Endothelial cell of umbilical vein (primary cell): Measurements from ENCODE around the gene TLE4. TPM values are rescaled to one million over a fixed set of nuclear protein-coding genes. Genes with fewer than 3 reads are reported as not detected.

ENCODE experiments used
- BruUV-seq: library from RNA; stranded (reverse); fragments of 400-500 nt; replicated peaks from 2 replicates; lab custom pipeline; 2021; lab: Mats Ljungman, UMichigan
- CTCF ChIA-PET: fragments of 300-600, 350-600 bp; sonication (Branson Sonifier 250); formaldehyde crosslinking; loops from one replicate; lab custom pipeline; 2021; ENCODE audit warnings: antibody characterized with exemption, inconsistent platforms; lab: Charles Lee
- POLR2A ChIA-PET: fragments of 300-600, 350-600 bp; sonication (Branson Sonifier 250); formaldehyde crosslinking; loops from one replicate; lab custom pipeline; 2021; ENCODE audit warnings: antibody characterized with exemption, inconsistent platforms; lab: Charles Lee
- DNase-seq: peaks from one replicate; pipeline ENCODE4 v3.0.0-alpha.2; 2011; ENCODE audit warnings: low read depth, low spot score
- FAIRE-seq: peaks from 2 replicates; lab custom pipeline; 2011; peaks lifted over from hg19 to GRCh38; lab: Jason Lieb, UNC
- H2AFZ ChIP-seq: 2 replicates; pipeline ENCODE4 v1.6.0; 2012; ENCODE audit warnings: low read depth, low read length, control low read depth, inconsistent platforms
- H3K27ac ChIP-seq: 2 replicates; pipeline ENCODE4 v1.5.1; 2011; ENCODE audit warnings: low read depth, mild to moderate bottlenecking, control low read depth, low read length, moderate library complexity; ENCODE audit not compliant: insufficient read depth
- H3K27me3 ChIP-seq, 2 experiments: 2 replicates each; pipeline versions ENCODE4 v1.6.0 to v1.6.1; 2011; ENCODE audit warnings: low read length in 2 of 2, mixed read lengths in 1 of 2; ENCODE audit not compliant: control insufficient read depth in 2 of 2, insufficient read depth in 2 of 2
- H3K36me3 ChIP-seq, 2 experiments: 2 replicates in 1 of 2; 3 replicates in 1 of 2; pipeline ENCODE4 v1.5.1; 2011; ENCODE audit warnings: low read length in 2 of 2, mild to moderate bottlenecking in 1 of 2, moderate library complexity in 1 of 2; ENCODE audit not compliant: control insufficient read depth in 2 of 2, insufficient read depth in 2 of 2; ENCODE audit errors: extremely low read depth in 1 of 2
- H3K4me1 ChIP-seq: 3 replicates; pipeline ENCODE4 v1.5.1; 2011; ENCODE audit warnings: mild to moderate bottlenecking, low read length; ENCODE audit not compliant: control insufficient read depth, insufficient read depth; ENCODE audit errors: extremely low read depth
- H3K4me2 ChIP-seq: 2 replicates; pipeline ENCODE4 v1.6.1; 2011; ENCODE audit warnings: low read length, control low read depth, mixed read lengths; ENCODE audit not compliant: insufficient read depth
- H3K4me3 ChIP-seq, 3 experiments: fragments of 200-600 bp in 1 of 3; sonication (generic), shearing (Covaris generic) in 1 of 3; replicated peaks in 1 of 3; 2 replicates each; pipeline ENCODE4 v1.5.1; 2011 to 2016; ENCODE audit warnings: control low read depth in 3 of 3, low read length in 3 of 3, mild to moderate bottlenecking in 2 of 3, inconsistent platforms in 1 of 3, low read depth in 1 of 3, moderate library complexity in 1 of 3; ENCODE audit not compliant: insufficient read depth in 1 of 3
- H3K79me2 ChIP-seq: 2 replicates; pipeline ENCODE4 v1.6.0; 2012; ENCODE audit warnings: low read length, inconsistent platforms; ENCODE audit not compliant: control insufficient read depth, insufficient read depth
- H3K9ac ChIP-seq: replicated peaks from 2 replicates; pipeline ENCODE3; 2011; ENCODE audit warnings: low read length, control low read depth; ENCODE audit not compliant: insufficient read depth; ENCODE audit errors: extremely low read depth
- H3K9me1 ChIP-seq: replicated peaks from 3 replicates; pipeline ENCODE4 v1.6.0; 2011; ENCODE audit warnings: mild to moderate bottlenecking, low read length; ENCODE audit not compliant: control insufficient read depth, insufficient read depth; ENCODE audit errors: extremely low read depth
- H3K9me3 ChIP-seq: replicated peaks from 2 replicates; pipeline ENCODE4 v1.5.1; 2012; ENCODE audit warnings: low read length, inconsistent platforms; ENCODE audit not compliant: control insufficient read depth, insufficient read depth
- H4K20me1 ChIP-seq: replicated peaks from 2 replicates; pipeline ENCODE3; 2011; ENCODE audit warnings: mild to moderate bottlenecking, low read length; ENCODE audit not compliant: control insufficient read depth, insufficient read depth; ENCODE audit errors: extremely low read depth
- CTCF ChIP-seq, 2 donors: IDR thresholded peaks; 1 replicate in 1 of 2; 2 replicates in 1 of 2; pipeline ENCODE4 v1.5.1; 2011; ENCODE audit warnings: low read length in 2 of 2, mild to moderate bottlenecking in 2 of 2, moderate library complexity in 2 of 2, control low read depth in 1 of 2, inconsistent platforms in 1 of 2, low read depth in 1 of 2; ENCODE audit not compliant: insufficient read depth in 1 of 2; ENCODE audit errors: extremely low read depth in 1 of 2
- EZH2 ChIP-seq: IDR thresholded peaks from 2 replicates; pipeline ENCODE4 v1.6.1; 2012; ENCODE audit warnings: borderline replicate concordance, low read depth, mild to moderate bottlenecking, moderate library complexity, low read length, inconsistent platforms; ENCODE audit not compliant: severe bottlenecking
- FOS ChIP-seq: IDR thresholded peaks from 2 replicates; pipeline ENCODE4 v1.6.1; 2011; ENCODE audit warnings: mild to moderate bottlenecking, low read length, moderate library complexity, borderline replicate concordance; ENCODE audit not compliant: insufficient read depth
- GATA2 ChIP-seq: IDR thresholded peaks from 2 replicates; pipeline ENCODE4 v1.7.0; 2011; ENCODE audit warnings: low read depth, mild to moderate bottlenecking, moderate library complexity, mixed read lengths, low read length; ENCODE audit not compliant: insufficient read length, insufficient read depth
- JUN ChIP-seq: IDR thresholded peaks from 2 replicates; pipeline ENCODE4 v1.6.1; 2011; ENCODE audit warnings: borderline replicate concordance, low read depth; ENCODE audit not compliant: insufficient read length, insufficient read depth
- MAX ChIP-seq: IDR thresholded peaks from 2 replicates; pipeline ENCODE4 v1.6.1; 2011; ENCODE audit not compliant: insufficient read depth, insufficient read length
- MYC ChIP-seq: IDR thresholded peaks from one replicate; pipeline ENCODE4 v1.6.1; 2011; ENCODE audit warnings: mild to moderate bottlenecking, low read depth, low read length
- POLR2A ChIP-seq: IDR thresholded peaks from 2 replicates; pipeline ENCODE4 v1.6.1; 2012; ENCODE audit warnings: low read depth, mild to moderate bottlenecking, control low read depth, low read length
- POLR2AphosphoS5 ChIP-seq: IDR thresholded peaks from 2 replicates; pipeline ENCODE4 v1.6.1; 2012; ENCODE audit warnings: low read depth, mild to moderate bottlenecking, control low read depth, low read length, moderate library complexity; ENCODE audit not compliant: insufficient read depth
- dilution Hi-C: fragments of 300-500 bp; cut with MboI; formaldehyde crosslinking; loops from one replicate; pipeline ENCODE4 v1.15.0; 2019; ENCODE audit warnings: low sequenced_read_pairs; ENCODE audit not compliant: extremely low pct_ligation_motif_present
- intact Hi-C: fragments of 100-400 bp; cut with micrococcal nuclease; formaldehyde crosslinking; loops from one replicate; pipeline ENCODE4 v1.10.0; 2022
- polyA plus RNA-seq, 4 experiments: library from polyadenylated mRNA; depleted of rRNA in 3 of 4; stranded (reverse) in 3 of 4; unstranded in 1 of 4; fragments of >200 nt; gene quantifications; 2 replicates each; pipeline versions ENCODE4 v1.2.1 to v1.2.3, GENCODE V29; 2011 to 2012; ENCODE audit warnings: missing spikeins in 1 of 4
- total RNA-seq: library from RNA; stranded (reverse); gene quantifications from 2 replicates; pipeline ENCODE4 v1.2.3, GENCODE V29; 2021

TLE4 gene
- total and polyA plus RNA-seq, 2 donors (not counting 3 experiments of a cell fraction or from before 2014, with no cell fraction given) = 31.4 to 32.3 TPM

- CTCF ChIA-PET = no interaction called here
- BruUV-seq = no TSS peak
- H3K9me3 ChIP-seq = no peaks in the 10 kb centered on the region
- no peak overlapping the region for H3K4me2 ChIP-seq
- H2AFZ ChIP-seq = no peak overlapping the region
- no peaks in the 10 kb centered on the region for H3K36me3 ChIP-seq
- no peaks in the 10 kb centered on the region for H3K4me1 ChIP-seq
- no peak overlapping the region for H3K9ac ChIP-seq
- FAIRE-seq = no peak
- H4K20me1 ChIP-seq = no peaks in the 10 kb centered on the region
- no peaks in the 10 kb centered on the region for H3K27me3 ChIP-seq
- no peak for DNase-seq
- no peak overlapping the region for H3K4me3 ChIP-seq
- intact Hi-C loops (no loop called here), dilution Hi-C loops (no loop called here)
- TF ChIP-seq EZH2 = no peak
- TF ChIP-seq GATA2 = no peak
- no peak for TF ChIP-seq POLR2AphosphoS5
- TF ChIP-seq MYC = no peak
- no peak for TF ChIP-seq MAX
- no peak for TF ChIP-seq FOS
- TF ChIP-seq POLR2A = no peak
- no peak for TF ChIP-seq JUN
- TF ChIP-seq CTCF (IDR thresholded peaks at IDR 0.05; ENCODE audit: extremely low read depth in 1 of 2, insufficient read depth in 1 of 2, low read depth in 1 of 2, low read length in 2 of 2) = no peak
- H3K27ac ChIP-seq = no peak overlapping the region
- POLR2A ChIA-PET = no interaction called here
- H3K9me1 ChIP-seq = no peaks in the 10 kb centered on the region
- H3K79me2 ChIP-seq = no peaks in the 10 kb centered on the region
Measured at GRCh38 chr9:79764374-79764773, 192.6 kb downstream of the TLE4 start.
